Activated T-helper 1 cell treated with anti-CD3 and anti-CD28 coated beads, Interleukin-12 subunit alpha, Interleukin-12 subunit beta, Interleukin-2, Interleukin-4 antibody, amounts not matched to agents 30 ng/mL and 10 ng/mL and 1 ng/mL, durations not matched to agents 14 hours and 24 hours and 36 hours (primary cell): ENCODE results near the gene ENDOD1. TPM values are rescaled to one million over a fixed set of nuclear protein-coding genes. Genes with fewer than 3 reads are reported as not detected.

Experiments
- DNase-seq: peaks from one replicate; pipeline ENCODE4 v3.0.0; 2021; ENCODE audit warnings: low spot score
- H3K27ac Mint-ChIP-seq: one replicate; pipeline ENCODE4 v1.8.0; 2021; ENCODE audit warnings: mild to moderate bottlenecking, mixed read lengths
- H3K27me3 Mint-ChIP-seq: one replicate; pipeline ENCODE4 v1.8.0; 2022; ENCODE audit warnings: mild to moderate bottlenecking, moderate library complexity, mixed read lengths; ENCODE audit not compliant: insufficient read depth
- H3K36me3 Mint-ChIP-seq: one replicate; pipeline ENCODE4 v1.8.0; 2021; ENCODE audit warnings: low read depth, mixed read lengths
- H3K4me1 Mint-ChIP-seq: one replicate; pipeline ENCODE4 v1.8.0; 2021; ENCODE audit warnings: low read depth, mixed read lengths
- H3K4me3 Mint-ChIP-seq: one replicate; pipeline ENCODE4 v1.8.0; 2021; ENCODE audit warnings: mild to moderate bottlenecking, moderate library complexity, mixed read lengths
- H3K9me3 Mint-ChIP-seq: one replicate; pipeline ENCODE4 v1.8.0; 2021; ENCODE audit warnings: mixed read lengths
- intact Hi-C: fragments of 100-400 bp; cut with micrococcal nuclease; formaldehyde crosslinking; loops from one replicate; pipeline ENCODE4 v1.15.1; 2024
- total RNA-seq: library from RNA; stranded (reverse); gene quantifications from 2 replicates; pipeline ENCODE4 v1.2.3, GENCODE V29; 2022

Gene ENDOD1
- total RNA-seq, 1 donor from 2014 or later, result 34.3 TPM

GRCh38 chr11:95175818-95176380 is 86.3 kb downstream of the ENDOD1 start:
- H3K36me3 Mint-ChIP-seq, result peaks cover 36% of the 10 kb centered on the region
- H3K4me1 Mint-ChIP-seq, result no peaks in the 10 kb centered on the region
- H3K4me3 Mint-ChIP-seq, result no peak overlapping the region
- intact Hi-C loops, result no loop called here
- no peaks in the 10 kb centered on the region for H3K27me3 Mint-ChIP-seq
- no peaks in the 10 kb centered on the region for H3K9me3 Mint-ChIP-seq
- DNase-seq, result no peak
- H3K27ac Mint-ChIP-seq, result no peak overlapping the region

Other genes with a start within 250 kb of the ENDOD1 start
- gene CWC15, start 116.3 kb upstream of the ENDOD1 start, total RNA-seq, result 97.7 and 101 TPM in 2 replicates
- 1.1 TPM in 2 replicates for gene KDM4D, start 116.1 kb upstream of the ENDOD1 start, total RNA-seq
- gene KDM4E, start 64.6 kb upstream of the ENDOD1 start, total RNA-seq, result not detected in 2 replicates
- not detected in 2 replicates for gene KDM4F, start 40.4 kb upstream of the ENDOD1 start, total RNA-seq
- gene SRSF8, start 22.9 kb upstream of the ENDOD1 start, total RNA-seq, result 53.1 and 58.2 TPM in 2 replicates
- gene SESN3, start 141.4 kb downstream of the ENDOD1 start, total RNA-seq, result 62.0 and 68.6 TPM in 2 replicates